IPS-15b (cell line): ENCODE results near the gene CACNG1.

Source experiments
- H3K27me3 ChIP-seq: one replicate; pipeline ENCODE4 v1.6.1; 2013; ENCODE audit warnings: low read length; ENCODE audit not compliant: control insufficient read depth, insufficient read depth
- H3K36me3 ChIP-seq: one replicate; pipeline ENCODE4 v1.6.1; 2013; ENCODE audit warnings: low read length; ENCODE audit not compliant: control insufficient read depth, insufficient read depth
- H3K4me1 ChIP-seq: one replicate; pipeline ENCODE4 v1.6.1; 2013; ENCODE audit warnings: mild to moderate bottlenecking, low read length; ENCODE audit not compliant: control insufficient read depth, insufficient read depth
- H3K4me3 ChIP-seq: one replicate; pipeline ENCODE4 v1.5.1; 2013; ENCODE audit warnings: low read depth, low read length
- H3K9ac ChIP-seq: one replicate; pipeline ENCODE4 v1.6.1; 2013; ENCODE audit warnings: low read depth, mild to moderate bottlenecking, low read length
- H3K9me3 ChIP-seq: one replicate; pipeline ENCODE4 v1.6.1; 2013; ENCODE audit warnings: mild to moderate bottlenecking, low read length; ENCODE audit not compliant: control insufficient read depth, insufficient read depth

Gene CACNG1

DNA sequence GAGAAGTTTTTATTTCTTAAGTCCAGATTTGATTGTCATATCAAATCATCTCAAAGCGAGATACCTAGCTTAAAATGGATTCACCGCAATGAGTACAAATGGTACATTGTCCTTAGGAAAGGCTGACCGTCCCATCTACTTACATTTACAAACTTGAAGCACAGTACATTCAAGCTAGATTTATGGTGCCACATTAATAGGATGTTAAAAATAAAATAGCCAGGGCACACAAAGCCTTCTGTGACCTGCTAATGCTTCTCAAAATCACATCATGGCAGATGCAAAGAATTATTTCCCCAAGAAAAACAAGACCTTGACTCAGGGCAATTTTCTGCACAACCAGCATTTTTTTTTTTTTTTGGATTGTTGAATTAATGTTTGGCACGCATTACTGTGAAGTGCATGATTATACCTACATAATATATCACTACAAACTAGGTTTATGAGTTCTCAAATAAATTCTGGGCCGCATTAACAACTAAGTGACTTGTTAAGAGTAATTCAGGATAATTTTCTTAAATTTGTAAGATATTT is 25.3 kb downstream of the CACNG1 start:
- Histone ChIP-seq H3K36me3 (no peaks in the 10 kb centered on the region), H3K27me3 (no peaks in the 10 kb centered on the region), H3K9ac (no peak overlapping the region), H3K4me1 (no peaks in the 10 kb centered on the region), H3K4me3 (no peak overlapping the region), H3K9me3 (no peaks in the 10 kb centered on the region)

GRCh38 chr17:67071595-67071994 is 27.2 kb downstream of the CACNG1 start:
- Histone ChIP-seq H3K4me1 (no peaks in the 10 kb centered on the region), H3K27me3 (no peaks in the 10 kb centered on the region), H3K9me3 (no peaks in the 10 kb centered on the region), H3K4me3 (no peak overlapping the region), H3K9ac (no peak overlapping the region), H3K36me3 (no peaks in the 10 kb centered on the region)

DNA sequence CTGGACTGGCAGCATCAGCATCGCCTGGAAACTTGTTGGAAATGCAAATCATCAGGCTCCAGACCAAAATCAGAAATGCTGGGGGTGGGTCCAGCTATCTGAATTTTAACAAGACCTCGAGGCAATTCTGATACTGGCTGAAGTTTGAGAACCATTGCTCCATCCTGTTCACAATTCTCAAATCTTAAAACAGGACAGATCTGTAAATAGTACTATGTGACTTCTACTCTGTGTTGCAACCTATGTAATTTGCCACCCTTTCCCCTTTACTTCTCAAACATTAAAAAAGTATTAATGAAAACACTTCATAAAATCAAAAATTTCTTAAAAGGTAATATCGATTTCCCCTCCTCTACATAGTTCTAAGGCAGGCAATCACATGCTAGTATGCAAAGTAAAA is 28.5 kb downstream of the CACNG1 start:
- no peak overlapping the region for H3K4me3 ChIP-seq
- H3K9me3 ChIP-seq = no peaks in the 10 kb centered on the region

DNA sequence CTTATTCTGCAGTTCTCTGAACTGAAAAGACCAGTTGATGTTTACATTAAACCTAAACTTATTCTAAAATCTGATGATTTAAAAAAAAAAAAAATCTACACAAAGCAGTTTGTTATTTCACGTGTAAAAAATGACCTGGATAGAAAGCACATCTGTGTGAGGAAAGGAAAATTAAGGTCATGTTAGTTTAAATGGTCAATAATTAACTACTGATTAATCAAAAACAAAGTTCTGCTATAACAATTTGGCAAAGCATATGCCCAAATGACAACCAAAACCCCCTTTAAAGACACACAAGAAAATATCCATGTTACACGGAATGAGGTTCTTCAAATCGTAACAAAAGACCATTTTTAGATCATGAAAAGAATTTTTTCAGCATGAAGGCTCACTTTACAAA is 30.4 kb downstream of the CACNG1 start:
- no peak overlapping the region for H3K4me3 ChIP-seq

More for the DNA sequence above, 28.5 kb downstream of the CACNG1 start:
- H3K9ac ChIP-seq = no peak overlapping the region
- no peaks in the 10 kb centered on the region for H3K36me3 ChIP-seq
- no peaks in the 10 kb centered on the region for H3K4me1 ChIP-seq
- no peaks in the 10 kb centered on the region for H3K27me3 ChIP-seq

DNA sequence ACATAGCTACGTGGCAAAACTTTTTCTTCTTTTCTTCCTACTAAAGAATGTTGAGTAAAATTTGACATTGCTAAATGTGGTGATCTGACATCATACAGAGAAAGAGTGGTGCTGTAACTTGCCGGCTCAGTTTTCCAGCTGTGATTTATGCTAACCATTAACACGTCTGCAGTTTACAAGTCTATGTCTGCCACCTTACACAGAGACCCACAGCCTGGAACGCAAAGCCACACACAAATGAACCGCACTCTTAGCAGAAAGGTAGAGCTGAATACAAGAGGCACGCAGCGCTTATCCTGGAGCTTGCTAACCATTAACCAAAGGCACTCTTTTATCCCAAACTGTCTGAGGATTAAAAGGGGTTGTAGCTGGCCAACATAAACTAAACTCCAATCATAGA is 31.9 kb downstream of the CACNG1 start:
- no peaks in the 10 kb centered on the region for H3K27me3 ChIP-seq
- H3K9me3 ChIP-seq = no peaks in the 10 kb centered on the region
- H3K4me1 ChIP-seq = no peaks in the 10 kb centered on the region
- H3K36me3 ChIP-seq = no peaks in the 10 kb centered on the region
- no peak overlapping the region for H3K9ac ChIP-seq
- no peak overlapping the region for H3K4me3 ChIP-seq

More for the DNA sequence above, 30.4 kb downstream of the CACNG1 start:
- H3K4me1 ChIP-seq = no peaks in the 10 kb centered on the region
- no peaks in the 10 kb centered on the region for H3K27me3 ChIP-seq
- no peaks in the 10 kb centered on the region for H3K36me3 ChIP-seq
- no peaks in the 10 kb centered on the region for H3K9me3 ChIP-seq
- H3K9ac ChIP-seq = no peak overlapping the region

DNA sequence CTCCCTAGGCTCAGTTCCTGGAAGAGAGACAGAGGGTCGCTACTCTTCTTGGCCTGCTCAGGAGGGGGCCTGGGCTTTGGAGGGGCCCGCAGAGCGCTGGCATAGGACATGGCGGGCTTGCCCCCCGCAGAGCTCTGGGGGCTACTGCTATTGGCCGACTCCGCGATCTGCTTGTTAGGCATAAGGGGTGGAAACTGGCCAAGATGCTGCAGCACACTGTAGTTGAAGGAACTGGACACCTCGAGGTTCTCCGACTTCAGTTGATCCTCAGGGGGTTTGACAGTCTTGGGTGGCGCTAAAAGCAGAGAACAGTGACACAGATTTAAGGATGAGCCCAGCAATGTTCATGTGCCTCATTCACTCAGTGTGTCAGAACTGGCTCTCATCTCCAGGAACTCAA is 33.9 kb downstream of the CACNG1 start:
- no peaks in the 10 kb centered on the region for H3K9me3 ChIP-seq
- no peak overlapping the region for H3K9ac ChIP-seq
- no peak overlapping the region for H3K4me3 ChIP-seq
- H3K4me1 ChIP-seq = no peaks in the 10 kb centered on the region
- H3K36me3 ChIP-seq = no peaks in the 10 kb centered on the region
- no peaks in the 10 kb centered on the region for H3K27me3 ChIP-seq

- Histone ChIP-seq H3K9me3 (no peaks in the 10 kb centered on the region), H3K36me3 (no peaks in the 10 kb centered on the region), H3K27me3 (no peaks in the 10 kb centered on the region), H3K9ac (no peak overlapping the region), H3K4me1 (no peaks in the 10 kb centered on the region), H3K4me3 (no peak overlapping the region)
Measured at GRCh38 chr17:67079491-67079890, 35.1 kb downstream of the CACNG1 start.

DNA sequence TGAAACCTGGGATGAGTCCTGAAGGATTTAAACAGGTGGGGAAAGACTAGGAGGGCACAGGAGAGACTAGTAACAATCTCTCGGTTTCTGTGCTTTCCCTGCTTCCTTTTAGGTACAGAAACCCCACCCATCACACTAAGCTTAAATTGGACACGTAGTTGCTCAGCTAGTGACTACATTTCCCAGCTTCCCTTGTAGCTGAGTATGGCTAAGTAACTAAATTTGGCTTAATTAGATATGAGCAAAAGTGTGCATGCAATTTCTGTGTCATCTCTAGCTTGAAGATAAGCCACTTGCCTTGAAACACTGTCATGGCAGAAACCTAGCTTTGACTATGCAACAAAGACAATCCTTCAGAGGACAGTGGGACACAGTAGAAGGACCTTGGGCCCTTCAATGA is 36.5 kb downstream of the CACNG1 start:
- no peaks in the 10 kb centered on the region for H3K27me3 ChIP-seq
- no peaks in the 10 kb centered on the region for H3K9me3 ChIP-seq
- H3K4me3 ChIP-seq = no peak overlapping the region
- H3K9ac ChIP-seq = no peak overlapping the region
- no peaks in the 10 kb centered on the region for H3K4me1 ChIP-seq
- H3K36me3 ChIP-seq = no peaks in the 10 kb centered on the region

DNA sequence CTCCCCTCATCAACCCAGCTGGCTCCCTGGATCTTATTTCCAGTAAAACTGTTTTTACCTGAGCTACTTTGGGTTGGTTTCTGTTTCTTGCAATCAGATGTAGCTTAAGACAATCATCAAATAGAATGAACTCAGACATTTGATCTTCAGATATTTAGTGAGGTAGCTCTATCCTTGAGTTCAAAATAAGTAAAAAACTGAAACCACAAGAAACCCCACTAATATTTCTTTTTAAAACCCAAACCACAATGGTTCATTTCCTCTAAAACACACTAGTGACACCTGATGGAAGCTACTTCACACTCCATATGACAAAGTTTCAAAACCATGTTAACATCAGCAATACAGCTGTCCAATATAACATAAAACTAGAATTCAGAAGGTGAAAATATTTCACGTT is 37.8 kb downstream of the CACNG1 start:
- no peaks in the 10 kb centered on the region for H3K4me1 ChIP-seq
- H3K27me3 ChIP-seq = no peaks in the 10 kb centered on the region
- no peak overlapping the region for H3K9ac ChIP-seq
- no peaks in the 10 kb centered on the region for H3K9me3 ChIP-seq
- H3K36me3 ChIP-seq = no peaks in the 10 kb centered on the region
- H3K4me3 ChIP-seq = no peak overlapping the region

DNA sequence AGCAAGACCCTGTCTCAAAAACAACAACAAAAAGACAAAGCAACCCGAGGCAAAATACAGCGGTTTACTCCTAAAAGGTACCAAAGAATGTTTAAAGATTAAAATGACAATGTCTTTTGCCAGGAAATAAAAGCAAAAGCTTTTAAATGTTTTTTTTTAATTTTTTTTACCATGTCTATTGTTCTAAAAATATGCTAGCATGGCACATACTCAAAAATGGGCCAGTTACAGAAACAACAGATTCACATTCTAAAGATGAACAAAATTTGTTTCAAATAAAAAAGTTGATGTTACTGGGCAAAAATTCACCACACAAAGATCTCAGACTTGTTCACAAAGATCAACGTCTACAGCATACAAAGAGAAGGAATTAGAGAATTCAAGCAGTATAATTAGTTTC is 41.1 kb downstream of the CACNG1 start:
- H3K27me3 ChIP-seq = no peaks in the 10 kb centered on the region
- H3K36me3 ChIP-seq = no peaks in the 10 kb centered on the region
- H3K4me1 ChIP-seq = no peaks in the 10 kb centered on the region
- H3K9me3 ChIP-seq = no peaks in the 10 kb centered on the region
- no peak overlapping the region for H3K9ac ChIP-seq
- H3K4me3 ChIP-seq = no peak overlapping the region

DNA sequence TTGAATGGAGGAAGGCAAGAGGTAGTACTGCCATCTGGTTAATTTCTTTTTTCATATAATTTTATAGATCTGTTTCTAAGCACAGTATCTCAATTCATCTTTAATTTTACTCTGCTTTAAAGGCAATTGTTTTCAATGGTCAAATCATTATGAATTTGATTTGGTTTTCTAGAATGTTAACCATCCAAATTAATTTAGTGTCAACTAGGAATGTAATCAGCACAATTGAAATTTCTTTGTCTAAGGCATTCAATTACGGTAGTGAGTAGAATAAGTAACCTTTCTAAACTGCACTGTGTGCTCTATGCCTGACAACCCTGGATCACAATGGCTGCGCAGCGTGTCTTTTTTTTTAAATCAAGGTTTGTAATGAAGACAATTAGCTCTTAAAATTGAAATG is 44.3 kb downstream of the CACNG1 start:
- no peak overlapping the region for H3K9ac ChIP-seq
- H3K4me3 ChIP-seq = no peak overlapping the region
- H3K27me3 ChIP-seq = no peaks in the 10 kb centered on the region
- no peaks in the 10 kb centered on the region for H3K9me3 ChIP-seq
- H3K36me3 ChIP-seq = no peaks in the 10 kb centered on the region
- no peaks in the 10 kb centered on the region for H3K4me1 ChIP-seq

DNA sequence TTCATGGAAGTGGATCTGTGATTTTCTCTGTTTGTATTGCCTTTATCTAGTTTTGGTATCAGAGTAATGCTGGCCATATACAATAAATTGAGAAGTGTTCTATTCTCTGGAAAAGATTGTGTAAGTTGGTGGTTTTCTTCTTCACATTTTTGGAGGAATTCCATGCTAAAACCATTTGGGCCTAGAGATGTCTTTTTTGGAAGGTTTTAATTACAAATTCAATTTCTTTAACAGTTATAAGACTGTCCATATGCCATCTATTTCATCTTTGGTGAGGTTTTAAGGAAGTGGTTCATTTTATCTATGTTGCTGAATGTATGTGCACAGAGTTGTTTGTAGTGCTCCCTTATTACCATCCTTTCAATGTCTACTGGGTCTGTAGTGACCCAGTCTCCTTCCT is 46.0 kb downstream of the CACNG1 start:
- Histone ChIP-seq H3K36me3 (no peaks in the 10 kb centered on the region), H3K4me1 (no peaks in the 10 kb centered on the region), H3K4me3 (no peak overlapping the region)

DNA sequence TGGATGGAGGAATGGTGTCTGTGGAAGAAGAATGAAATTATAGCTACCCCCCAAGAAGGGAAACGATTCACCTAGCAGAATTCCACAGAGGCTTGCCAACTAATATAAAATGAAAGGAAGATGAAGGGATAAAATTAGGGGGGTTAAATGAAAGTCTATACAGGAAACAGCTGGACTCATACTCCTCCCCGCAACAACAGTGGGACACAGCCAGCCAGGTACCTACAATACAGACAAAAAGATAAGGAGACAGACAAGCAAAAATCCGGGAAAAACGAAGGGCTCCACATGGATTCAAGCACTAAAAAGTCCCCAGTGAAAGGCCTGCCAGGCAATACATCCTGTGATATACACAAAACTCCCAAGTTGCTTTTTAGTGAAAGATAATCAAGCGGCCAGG is 47.9 kb downstream of the CACNG1 start:
- Histone ChIP-seq H3K36me3 (no peaks in the 10 kb centered on the region), H3K27me3 (no peaks in the 10 kb centered on the region), H3K9ac (no peak overlapping the region), H3K4me1 (no peaks in the 10 kb centered on the region), H3K9me3 (no peaks in the 10 kb centered on the region), H3K4me3 (no peak overlapping the region)

More for the DNA sequence above, 46.0 kb downstream of the CACNG1 start:
- Histone ChIP-seq H3K9ac (no peak overlapping the region), H3K27me3 (no peaks in the 10 kb centered on the region), H3K9me3 (no peaks in the 10 kb centered on the region)
